Breast epithelium (tissue), 4 donors: Measurements from ENCODE around the gene TXLNB. TPM values are rescaled to one million over a fixed set of nuclear protein-coding genes. Genes with fewer than 3 reads are reported as not detected.
"Not testable (repeated sequence)": the region's sequence is repeated elsewhere in the genome, so short reads cannot be mapped to it uniquely, and the experiment has no call there.

Experiments
- DNase-seq, 2 donors: peaks; one replicate each; pipeline ENCODE4 v3.0.0-alpha.2; 2019; ENCODE audit warnings: low spot score in 2 of 2
- H3K27ac ChIP-seq, 2 donors: fragments of 200-600 bp; sonication (generic) in 1 of 2; one replicate each; pipeline ENCODE4 v1.5.1; 2016 to 2019; ENCODE audit warnings: mild to moderate bottlenecking in 1 of 2
- H3K27me3 ChIP-seq, 2 donors: fragments of 200-600 bp; sonication (generic) in 1 of 2; one replicate each; pipeline versions ENCODE4 v1.5.1 to v1.6.0; 2017 to 2019; ENCODE audit warnings: control low read depth in 1 of 2, mild to moderate bottlenecking in 1 of 2
- H3K36me3 ChIP-seq: fragments of 200-600 bp; one replicate; pipeline ENCODE4 v1.5.1; 2019
- H3K4me1 ChIP-seq, 2 donors: fragments of 200-600 bp; sonication (generic); one replicate each; pipeline ENCODE4 v1.5.1; 2016 to 2019; ENCODE audit warnings: control low read depth in 1 of 2
- H3K4me3 ChIP-seq, 3 donors: fragments of 200-600 bp; sonication (generic); 1 replicate in 2 of 3; 2 replicates in 1 of 3; pipeline ENCODE4 v1.5.1; 2016 to 2019; ENCODE audit warnings: mild to moderate bottlenecking in 3 of 3, moderate library complexity in 2 of 3
- H3K9me3 ChIP-seq, 2 donors: fragments of 200-600 bp; sonication (generic) in 1 of 2; one replicate each; pipeline ENCODE4 v1.5.1; 2016 to 2019; ENCODE audit warnings: control low read depth in 1 of 2
- POLR2A ChIP-seq: fragments of 450-650 bp; IDR thresholded peaks from one replicate; pipeline ENCODE4 v1.6.1; 2016; ENCODE audit warnings: antibody characterized with exemption, mild to moderate bottlenecking, moderate library complexity
- POLR2AphosphoS5 ChIP-seq, 3 donors: sonication (generic); formaldehyde crosslinking; IDR thresholded peaks; one replicate each; pipeline ENCODE4 v1.6.1; 2017; ENCODE audit warnings: antibody characterized with exemption in 3 of 3
- intact Hi-C: fragments of 100-400 bp; cut with DNase I; formaldehyde crosslinking; loops from one replicate; pipeline ENCODE4 v1.15.1; 2023; ENCODE audit warnings: low total_unique reads
- total RNA-seq, 3 donors: library from RNA; depleted of rRNA; stranded (reverse); fragments of >200 nt; gene quantifications; one replicate each; pipeline ENCODE4 v1.1.0, GENCODE V29; 2016
- TF ChIP-seq, protein P1 (sequence below), 3 donors: fragments of 450-650 bp; IDR thresholded peaks; one replicate each; pipeline ENCODE4 v1.5.1; 2016 to 2017; ENCODE audit warnings: antibody characterized with exemption in 3 of 3, mild to moderate bottlenecking in 3 of 3, moderate library complexity in 3 of 3

TXLNB gene
- total RNA-seq, 3 donors from 2014 or later, result 0.96 to 2.9 (median 2.5) TPM

DNA sequence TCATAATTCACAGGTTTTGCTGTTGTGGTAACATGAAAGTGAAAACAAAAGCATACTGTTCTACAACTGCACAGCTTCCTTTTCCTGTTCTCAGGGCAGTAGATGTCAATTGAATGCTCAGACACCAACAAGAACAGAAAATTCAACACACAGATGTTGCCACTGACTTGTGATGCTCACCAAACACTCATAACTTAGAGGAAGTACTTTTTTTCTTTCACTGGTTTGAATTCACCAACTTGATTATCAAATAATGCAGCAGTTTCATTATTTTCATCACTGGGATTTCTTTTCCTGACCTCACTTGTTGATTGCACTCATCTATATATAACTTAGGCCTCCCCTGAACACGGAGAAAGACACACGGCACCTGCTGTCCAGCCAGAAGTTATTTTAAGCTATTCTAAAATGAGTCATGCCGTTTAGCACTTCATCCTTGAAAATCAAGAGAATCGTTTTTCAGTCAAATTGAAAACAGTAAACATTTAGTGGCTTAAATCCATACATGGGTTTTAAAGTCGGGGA, 949 bp downstream of the TXLNB start:
- TF ChIP-seq, protein P1, sequence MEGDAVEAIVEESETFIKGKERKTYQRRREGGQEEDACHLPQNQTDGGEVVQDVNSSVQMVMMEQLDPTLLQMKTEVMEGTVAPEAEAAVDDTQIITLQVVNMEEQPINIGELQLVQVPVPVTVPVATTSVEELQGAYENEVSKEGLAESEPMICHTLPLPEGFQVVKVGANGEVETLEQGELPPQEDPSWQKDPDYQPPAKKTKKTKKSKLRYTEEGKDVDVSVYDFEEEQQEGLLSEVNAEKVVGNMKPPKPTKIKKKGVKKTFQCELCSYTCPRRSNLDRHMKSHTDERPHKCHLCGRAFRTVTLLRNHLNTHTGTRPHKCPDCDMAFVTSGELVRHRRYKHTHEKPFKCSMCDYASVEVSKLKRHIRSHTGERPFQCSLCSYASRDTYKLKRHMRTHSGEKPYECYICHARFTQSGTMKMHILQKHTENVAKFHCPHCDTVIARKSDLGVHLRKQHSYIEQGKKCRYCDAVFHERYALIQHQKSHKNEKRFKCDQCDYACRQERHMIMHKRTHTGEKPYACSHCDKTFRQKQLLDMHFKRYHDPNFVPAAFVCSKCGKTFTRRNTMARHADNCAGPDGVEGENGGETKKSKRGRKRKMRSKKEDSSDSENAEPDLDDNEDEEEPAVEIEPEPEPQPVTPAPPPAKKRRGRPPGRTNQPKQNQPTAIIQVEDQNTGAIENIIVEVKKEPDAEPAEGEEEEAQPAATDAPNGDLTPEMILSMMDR (IDR thresholded peaks at IDR 0.05), result no peak
- peak in 1 of 3 donors; percentile 25 for TF ChIP-seq POLR2AphosphoS5 (IDR thresholded peaks at IDR 0.05)
- Histone ChIP-seq H3K27me3 (no peaks in the 10 kb centered on the region), H3K36me3 (no peaks in the 10 kb centered on the region), H3K4me1 (no peaks in the 10 kb centered on the region), H3K27ac (peak overlapping the region; percentile 81), H3K9me3 (no peaks in the 10 kb centered on the region), H3K4me3 (peak overlapping the region in 1 of 3 donors; percentile 29)
- no peak for DNase-seq
- intact Hi-C loops, result no loop called here

DNA sequence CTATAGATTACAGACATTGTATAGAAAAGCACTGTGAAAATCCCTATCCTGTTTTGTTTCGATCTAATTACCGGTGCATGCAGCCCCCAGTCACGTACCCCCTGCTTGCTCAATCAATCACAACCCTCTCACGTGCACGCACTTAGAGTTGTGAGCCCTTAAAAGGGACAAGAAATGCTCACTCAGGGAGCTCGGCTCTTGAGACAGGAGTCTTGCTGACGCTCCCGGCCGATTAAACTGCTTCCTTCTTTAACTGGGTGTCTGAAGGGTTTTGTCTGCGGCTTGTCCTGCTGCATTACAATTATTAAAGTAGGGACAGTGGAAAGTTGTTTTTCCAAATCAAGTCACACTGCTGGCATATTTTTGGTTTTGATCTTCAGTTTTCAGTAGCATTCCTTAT, 2.6 kb downstream of the TXLNB start:
- H3K4me3 ChIP-seq, result no peak overlapping the region
- no peak overlapping the region for H3K27ac ChIP-seq
- H3K27me3 ChIP-seq, result no peaks in the 10 kb centered on the region
- TF ChIP-seq POLR2A, result no peak
- no peak for TF ChIP-seq POLR2AphosphoS5 (IDR thresholded peaks at IDR 0.05)
- TF ChIP-seq, protein P1 (IDR thresholded peaks at IDR 0.05), result no peak
- no peaks in the 10 kb centered on the region for H3K9me3 ChIP-seq
- no peaks in the 10 kb centered on the region for H3K36me3 ChIP-seq
- intact Hi-C loops, result no loop called here
- no peak for DNase-seq
- no peaks in the 10 kb centered on the region for H3K4me1 ChIP-seq

DNA sequence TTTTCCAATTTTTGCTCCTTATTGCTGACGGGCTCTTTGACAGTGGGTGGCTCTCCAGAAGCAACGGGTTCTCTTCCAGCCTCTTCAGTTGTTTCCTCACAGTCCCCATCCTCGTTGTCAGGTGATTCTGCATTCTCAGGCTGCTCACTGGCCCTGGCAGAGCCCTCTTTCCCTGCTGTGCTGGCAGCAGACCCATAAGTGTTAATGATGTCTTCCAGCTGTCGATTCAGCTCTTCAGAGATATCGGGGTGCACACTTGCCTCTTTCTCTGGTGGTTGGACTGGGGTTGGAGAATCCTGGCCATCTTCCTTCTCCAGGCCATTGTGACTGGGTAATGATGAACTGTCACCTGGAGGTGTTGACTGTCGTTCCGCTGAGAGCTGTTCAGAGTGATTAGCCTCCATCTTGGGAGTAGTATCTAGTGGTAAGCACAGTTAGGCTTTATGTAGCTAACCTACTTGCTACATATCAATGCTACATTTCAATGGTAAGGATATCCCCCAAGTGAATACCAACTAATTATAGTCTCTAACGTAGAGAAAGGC, 3.2 kb downstream of the TXLNB start:
- TF ChIP-seq, protein P1 (IDR thresholded peaks at IDR 0.05), result no peak
- no peak for TF ChIP-seq POLR2AphosphoS5 (IDR thresholded peaks at IDR 0.05)
- Histone ChIP-seq H3K36me3 (no peaks in the 10 kb centered on the region), H3K4me1 (no peaks in the 10 kb centered on the region), H3K4me3 (no peak overlapping the region), H3K27me3 (no peaks in the 10 kb centered on the region), H3K27ac (no peak overlapping the region), H3K9me3 (no peaks in the 10 kb centered on the region)
- intact Hi-C loops, result no loop called here
- no peak for DNase-seq

DNA sequence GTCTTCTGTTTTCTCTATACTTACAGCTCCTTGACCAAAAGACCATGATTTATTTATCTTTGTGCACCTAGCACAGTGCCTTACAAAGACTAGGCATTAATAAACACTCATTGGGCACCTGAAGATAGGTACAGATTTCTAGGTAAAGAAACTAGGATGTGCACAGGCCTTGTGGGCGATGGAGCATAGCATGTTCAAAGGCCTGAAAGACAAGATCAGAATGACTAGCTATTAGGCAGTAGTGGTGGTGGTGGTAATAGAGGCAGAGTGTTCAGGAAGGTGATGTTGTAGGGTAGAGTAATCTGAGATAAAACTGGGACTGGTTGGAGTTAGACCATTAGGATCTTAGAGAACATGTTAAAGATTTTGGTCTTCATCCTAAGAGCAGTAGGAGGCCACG, 3.9 kb downstream of the TXLNB start:
- TF ChIP-seq POLR2AphosphoS5 (IDR thresholded peaks at IDR 0.05) (no peak), POLR2A (no peak)
- TF ChIP-seq, protein P1 (IDR thresholded peaks at IDR 0.05), result no peak
- Histone ChIP-seq H3K27me3 (no peaks in the 10 kb centered on the region), H3K4me1 (no peaks in the 10 kb centered on the region), H3K27ac (no peak overlapping the region), H3K4me3 (no peak overlapping the region), H3K36me3 (no peaks in the 10 kb centered on the region), H3K9me3 (no peaks in the 10 kb centered on the region)
- no peak for DNase-seq
- intact Hi-C loops, result no loop called here

DNA sequence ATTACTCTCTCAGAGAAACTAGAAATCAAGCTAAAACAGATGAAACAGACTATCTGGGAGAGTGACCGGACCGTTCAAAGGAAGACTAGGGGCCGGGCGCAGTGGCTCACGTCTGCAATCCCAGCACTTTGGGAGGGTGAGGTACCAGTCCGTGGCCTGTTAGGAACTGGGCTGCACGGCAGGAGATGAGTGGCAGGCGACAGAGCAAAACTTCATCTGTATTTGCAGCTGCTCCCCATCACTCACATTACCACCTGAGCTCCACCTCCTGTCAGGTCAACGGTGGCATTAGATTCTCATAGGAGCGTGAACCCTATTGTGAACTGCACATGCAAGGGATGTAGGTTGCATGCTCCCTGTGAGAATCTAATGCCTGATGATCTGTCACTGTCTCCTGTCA, 5.4 kb downstream of the TXLNB start:
- H3K9me3 ChIP-seq, H3K4me3 ChIP-seq, DNase-seq, H3K36me3 ChIP-seq, H3K27me3 ChIP-seq, intact Hi-C loops, H3K27ac ChIP-seq, H3K4me1 ChIP-seq: not testable (repeated sequence)

DNA sequence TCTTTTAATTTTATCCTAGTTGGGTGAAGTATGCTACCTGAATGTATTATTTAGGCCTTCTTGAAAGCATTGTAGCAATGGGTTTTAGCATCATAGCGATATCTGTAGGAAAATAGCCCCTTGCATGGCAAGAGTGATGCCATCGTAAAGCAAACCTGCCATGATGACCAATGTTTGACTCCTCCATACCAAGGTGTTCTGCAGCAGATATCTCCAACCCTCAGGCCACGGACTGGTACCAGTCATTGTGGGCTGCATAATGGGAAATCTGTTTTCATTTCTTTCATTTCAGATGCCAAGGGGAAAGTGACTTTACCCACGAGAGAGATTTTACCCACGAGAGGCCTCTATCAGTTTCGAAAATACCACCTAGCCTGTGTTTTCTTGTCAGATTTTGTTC, 6.2 kb downstream of the TXLNB start:
- Histone ChIP-seq H3K27ac (no peak overlapping the region), H3K36me3 (no peaks in the 10 kb centered on the region), H3K9me3 (no peaks in the 10 kb centered on the region), H3K4me1 (no peaks in the 10 kb centered on the region), H3K27me3 (no peaks in the 10 kb centered on the region), H3K4me3 (no peak overlapping the region)
- no peak for TF ChIP-seq POLR2A
- no peak for TF ChIP-seq POLR2AphosphoS5 (IDR thresholded peaks at IDR 0.05)
- TF ChIP-seq, protein P1 (IDR thresholded peaks at IDR 0.05), result no peak
- intact Hi-C loops, result no loop called here
- no peak for DNase-seq
